GM12878 (cell line): Measurements from ENCODE around the gene SLC25A45. TPM values are rescaled to one million over a fixed set of nuclear protein-coding genes. Genes with fewer than 3 reads are reported as not detected.

ENCODE experiments used
- ASH2L ChIP-seq: fragments of 300-600, 200-600 bp; sonication (generic); IDR thresholded peaks from 2 replicates; pipeline ENCODE4 v1.6.1; 2017; ENCODE audit warnings: low read depth, mild to moderate bottlenecking, borderline replicate concordance
- BRCA1 ChIP-seq: IDR thresholded peaks from 2 replicates; pipeline ENCODE4 v1.6.1; 2011; ENCODE audit warnings: low read depth, low read length, improper control_type of control experiment
- CHD2 ChIP-seq: IDR thresholded peaks from 2 replicates; pipeline ENCODE4 v1.6.1; 2011; ENCODE audit warnings: low read depth, low read length, improper control_type of control experiment, borderline replicate concordance
- ETV6 ChIP-seq, 2 experiments: fragments of 450-650 bp in 1 of 2; IDR thresholded peaks in 1 of 2; conservative IDR thresholded peaks in 1 of 2; 2 replicates each; pipeline ENCODE4 v1.6.1; 2014; ENCODE audit warnings: antibody characterized with exemption in 1 of 2, borderline replicate concordance in 1 of 2, low read depth in 1 of 2, mild to moderate bottlenecking in 1 of 2, moderate library complexity in 1 of 2
- FOXK2 ChIP-seq: fragments of 450-650 bp; IDR thresholded peaks from 2 replicates; pipeline ENCODE4 v1.6.1; 2017; ENCODE audit warnings: mild to moderate bottlenecking, moderate library complexity
- MYB ChIP-seq: fragments of 150-350 bp; IDR thresholded peaks from 2 replicates; pipeline ENCODE4 v1.6.1; 2014; ENCODE audit warnings: mild to moderate bottlenecking, low read depth, low read length, borderline replicate concordance
- NBN ChIP-seq: fragments of 450-650 bp; IDR thresholded peaks from 2 replicates; pipeline ENCODE4 v1.6.1; 2016
- RBBP5 ChIP-seq: fragments of 200-600 bp; sonication (generic); conservative IDR thresholded peaks from 2 replicates; pipeline ENCODE4 v1.6.1; 2016
- RCOR1 ChIP-seq: conservative IDR thresholded peaks from 2 replicates; pipeline ENCODE4 v1.6.1; 2012; ENCODE audit warnings: low read depth, low read length, improper control_type of control experiment
- SPI1 ChIP-seq: IDR thresholded peaks from 2 replicates; pipeline ENCODE4 v1.6.1; 2011; ENCODE audit warnings: low read depth, mild to moderate bottlenecking, low read length, moderate library complexity, borderline replicate concordance; ENCODE audit not compliant: insufficient read depth
- SREBF1 ChIP-seq: IDR thresholded peaks from 2 replicates; pipeline ENCODE4 v1.6.1; 2012; ENCODE audit warnings: mild to moderate bottlenecking, low read length
- SREBF2 ChIP-seq: IDR thresholded peaks from 2 replicates; pipeline ENCODE4 v1.6.1; 2012; ENCODE audit warnings: mild to moderate bottlenecking, low read length
- SRF ChIP-seq, 2 experiments: IDR thresholded peaks; 2 replicates each; pipeline ENCODE4 v1.6.1; 2011; ENCODE audit warnings: low read depth in 2 of 2, low read length in 2 of 2, mild to moderate bottlenecking in 1 of 2, moderate library complexity in 1 of 2
- ZNF24 ChIP-seq: fragments of 450-650 bp; IDR thresholded peaks from 2 replicates; pipeline ENCODE4 v1.6.1; 2017; ENCODE audit warnings: antibody characterized with exemption, mild to moderate bottlenecking
- polyA plus RNA-seq, 11 experiments: library from polyadenylated mRNA; depleted of rRNA in 4 of 11; unstranded in 6 of 11; stranded (reverse) in 5 of 11; fragments of >200 nt; fragmentation: Nextera tagmentation in 4 of 11; fragmentation: Illumina TruSeq in 1 of 11; extraction: Ambion mirVana in 4 of 11; extraction: Trizol in 1 of 11; gene quantifications; 1 replicate in 1 of 11; 2 replicates in 10 of 11; pipeline versions ENCODE4 v1.2.1 to v1.2.3, GENCODE V29; 2011 to 2016; ENCODE audit warnings: inconsistent platforms in 2 of 11, missing spikeins in 2 of 11, low read depth in 1 of 11
- total RNA-seq, 4 experiments: library from RNA; depleted of rRNA in 3 of 4; stranded (reverse); fragments of >200 nt in 3 of 4; fragmentation: Illumina TruSeq in 1 of 4; extraction: Trizol in 1 of 4; gene quantifications; 2 replicates each; pipeline versions ENCODE4 v1.2.1 to v1.2.3, GENCODE V29; 2013 to 2021
- TF ChIP-seq, protein P1 (sequence below): fragments of 450-650 bp; IDR thresholded peaks from 2 replicates; pipeline ENCODE4 v1.6.1; 2017; ENCODE audit warnings: mild to moderate bottlenecking, moderate library complexity
- TF ChIP-seq, protein P2 (sequence below): fragments of 450-650 bp; conservative IDR thresholded peaks from 2 replicates; pipeline ENCODE4 v1.6.1; 2017; ENCODE audit warnings: mild to moderate bottlenecking, moderate library complexity
- TF ChIP-seq, protein P3 (sequence below): IDR thresholded peaks from 2 replicates; pipeline ENCODE4 v1.6.1; 2011; ENCODE audit warnings: low read depth, low read length, improper control_type of control experiment, borderline replicate concordance
- TF ChIP-seq, protein P4 (sequence below): IDR thresholded peaks from 2 replicates; pipeline ENCODE4 v1.6.1; 2011; ENCODE audit warnings: mild to moderate bottlenecking, low read depth, low read length, moderate library complexity; ENCODE audit not compliant: insufficient replicate concordance

Gene SLC25A45
- total and polyA plus RNA-seq, 10 of the 15 experiments (the other 5 are each of a cell fraction or from before 2014, with no cell fraction given): 4.1 to 35.2 (median 20.3) TPM

DNA sequence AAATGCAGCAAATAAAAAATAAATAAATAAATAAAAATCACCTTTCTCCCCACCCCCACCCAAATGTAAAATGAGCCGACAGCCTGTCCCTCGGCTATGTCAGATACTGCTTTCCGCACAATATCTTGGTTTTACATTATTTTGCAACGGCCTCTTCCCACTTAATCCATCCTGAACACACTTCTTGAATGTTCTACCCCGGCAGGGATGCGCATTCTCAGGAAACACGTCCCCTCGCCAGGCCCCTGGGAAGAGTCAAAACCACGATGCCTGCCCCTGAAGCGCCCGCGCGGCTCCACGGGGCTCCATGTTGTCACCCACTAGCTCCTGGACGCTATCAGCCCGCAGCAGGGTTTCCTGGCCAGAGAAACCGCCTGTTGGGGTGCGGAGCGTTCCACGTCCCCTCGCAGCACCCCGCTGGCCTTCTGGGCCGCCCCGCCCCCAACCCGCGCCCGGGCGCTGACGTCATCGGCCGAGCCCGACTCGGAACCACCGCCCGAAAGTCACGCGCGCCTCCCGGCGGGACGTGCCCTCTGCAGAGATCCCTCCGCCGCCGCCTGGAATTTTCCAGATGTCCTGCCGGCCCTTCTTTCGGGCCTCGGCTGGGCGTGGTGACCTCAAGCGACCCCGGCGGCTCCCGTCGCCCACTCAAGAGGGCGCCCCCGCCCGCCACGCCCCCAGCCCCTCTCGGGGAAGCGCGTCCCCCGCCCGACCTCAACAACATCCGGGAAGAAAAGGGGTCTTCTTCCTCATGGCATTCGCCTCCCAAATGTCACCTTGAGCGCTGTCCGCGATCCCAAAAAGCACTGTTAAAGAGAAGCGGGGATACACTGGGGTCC, 39.6 kb upstream of the SLC25A45 start (continued):
- TF ChIP-seq, protein P1, sequence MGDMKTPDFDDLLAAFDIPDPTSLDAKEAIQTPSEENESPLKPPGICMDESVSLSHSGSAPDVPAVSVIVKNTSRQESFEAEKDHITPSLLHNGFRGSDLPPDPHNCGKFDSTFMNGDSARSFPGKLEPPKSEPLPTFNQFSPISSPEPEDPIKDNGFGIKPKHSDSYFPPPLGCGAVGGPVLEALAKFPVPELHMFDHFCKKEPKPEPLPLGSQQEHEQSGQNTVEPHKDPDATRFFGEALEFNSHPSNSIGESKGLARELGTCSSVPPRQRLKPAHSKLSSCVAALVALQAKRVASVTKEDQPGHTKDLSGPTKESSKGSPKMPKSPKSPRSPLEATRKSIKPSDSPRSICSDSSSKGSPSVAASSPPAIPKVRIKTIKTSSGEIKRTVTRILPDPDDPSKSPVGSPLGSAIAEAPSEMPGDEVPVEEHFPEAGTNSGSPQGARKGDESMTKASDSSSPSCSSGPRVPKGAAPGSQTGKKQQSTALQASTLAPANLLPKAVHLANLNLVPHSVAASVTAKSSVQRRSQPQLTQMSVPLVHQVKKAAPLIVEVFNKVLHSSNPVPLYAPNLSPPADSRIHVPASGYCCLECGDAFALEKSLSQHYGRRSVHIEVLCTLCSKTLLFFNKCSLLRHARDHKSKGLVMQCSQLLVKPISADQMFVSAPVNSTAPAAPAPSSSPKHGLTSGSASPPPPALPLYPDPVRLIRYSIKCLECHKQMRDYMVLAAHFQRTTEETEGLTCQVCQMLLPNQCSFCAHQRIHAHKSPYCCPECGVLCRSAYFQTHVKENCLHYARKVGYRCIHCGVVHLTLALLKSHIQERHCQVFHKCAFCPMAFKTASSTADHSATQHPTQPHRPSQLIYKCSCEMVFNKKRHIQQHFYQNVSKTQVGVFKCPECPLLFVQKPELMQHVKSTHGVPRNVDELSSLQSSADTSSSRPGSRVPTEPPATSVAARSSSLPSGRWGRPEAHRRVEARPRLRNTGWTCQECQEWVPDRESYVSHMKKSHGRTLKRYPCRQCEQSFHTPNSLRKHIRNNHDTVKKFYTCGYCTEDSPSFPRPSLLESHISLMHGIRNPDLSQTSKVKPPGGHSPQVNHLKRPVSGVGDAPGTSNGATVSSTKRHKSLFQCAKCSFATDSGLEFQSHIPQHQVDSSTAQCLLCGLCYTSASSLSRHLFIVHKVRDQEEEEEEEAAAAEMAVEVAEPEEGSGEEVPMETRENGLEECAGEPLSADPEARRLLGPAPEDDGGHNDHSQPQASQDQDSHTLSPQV: peak; percentile 77; the same call in 1 of the 2 replicates
- TF ChIP-seq ETV6 (conservative IDR thresholded peaks at IDR 0.05 in 1 of 2, IDR thresholded peaks at IDR 0.05 in 1 of 2; ENCODE audit: borderline replicate concordance in 1 of 2, low read depth in 1 of 2) (no peak), MYB (no peak), BRCA1 (no peak), SREBF1 (peak; percentile 58; the same call in 1 of the 2 replicates), SPI1 (no peak), FOXK2 (no peak), CHD2 (peak; percentile 94), RBBP5 (no peak), RCOR1 (no peak), ZNF24 (no peak), SRF (IDR thresholded peaks at IDR 0.05; ENCODE audit: low read depth in 2 of 2, low read length in 2 of 2) (peak in 1 of 2 experiments; percentile 49; a peak in 1 of 4 replicates), NBN (peak; percentile 12; the same call in 1 of the 2 replicates), ASH2L (no peak), SREBF2 (no peak)
- TF ChIP-seq, protein P2, sequence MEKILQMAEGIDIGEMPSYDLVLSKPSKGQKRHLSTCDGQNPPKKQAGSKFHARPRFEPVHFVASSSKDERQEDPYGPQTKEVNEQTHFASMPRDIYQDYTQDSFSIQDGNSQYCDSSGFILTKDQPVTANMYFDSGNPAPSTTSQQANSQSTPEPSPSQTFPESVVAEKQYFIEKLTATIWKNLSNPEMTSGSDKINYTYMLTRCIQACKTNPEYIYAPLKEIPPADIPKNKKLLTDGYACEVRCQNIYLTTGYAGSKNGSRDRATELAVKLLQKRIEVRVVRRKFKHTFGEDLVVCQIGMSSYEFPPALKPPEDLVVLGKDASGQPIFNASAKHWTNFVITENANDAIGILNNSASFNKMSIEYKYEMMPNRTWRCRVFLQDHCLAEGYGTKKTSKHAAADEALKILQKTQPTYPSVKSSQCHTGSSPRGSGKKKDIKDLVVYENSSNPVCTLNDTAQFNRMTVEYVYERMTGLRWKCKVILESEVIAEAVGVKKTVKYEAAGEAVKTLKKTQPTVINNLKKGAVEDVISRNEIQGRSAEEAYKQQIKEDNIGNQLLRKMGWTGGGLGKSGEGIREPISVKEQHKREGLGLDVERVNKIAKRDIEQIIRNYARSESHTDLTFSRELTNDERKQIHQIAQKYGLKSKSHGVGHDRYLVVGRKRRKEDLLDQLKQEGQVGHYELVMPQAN: peak; percentile 42; the same call in 1 of the 2 replicates
- TF ChIP-seq, protein P3, sequence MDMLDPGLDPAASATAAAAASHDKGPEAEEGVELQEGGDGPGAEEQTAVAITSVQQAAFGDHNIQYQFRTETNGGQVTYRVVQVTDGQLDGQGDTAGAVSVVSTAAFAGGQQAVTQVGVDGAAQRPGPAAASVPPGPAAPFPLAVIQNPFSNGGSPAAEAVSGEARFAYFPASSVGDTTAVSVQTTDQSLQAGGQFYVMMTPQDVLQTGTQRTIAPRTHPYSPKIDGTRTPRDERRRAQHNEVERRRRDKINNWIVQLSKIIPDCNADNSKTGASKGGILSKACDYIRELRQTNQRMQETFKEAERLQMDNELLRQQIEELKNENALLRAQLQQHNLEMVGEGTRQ: no peak; the same call in 1 of the 2 replicates
- TF ChIP-seq, protein P4, sequence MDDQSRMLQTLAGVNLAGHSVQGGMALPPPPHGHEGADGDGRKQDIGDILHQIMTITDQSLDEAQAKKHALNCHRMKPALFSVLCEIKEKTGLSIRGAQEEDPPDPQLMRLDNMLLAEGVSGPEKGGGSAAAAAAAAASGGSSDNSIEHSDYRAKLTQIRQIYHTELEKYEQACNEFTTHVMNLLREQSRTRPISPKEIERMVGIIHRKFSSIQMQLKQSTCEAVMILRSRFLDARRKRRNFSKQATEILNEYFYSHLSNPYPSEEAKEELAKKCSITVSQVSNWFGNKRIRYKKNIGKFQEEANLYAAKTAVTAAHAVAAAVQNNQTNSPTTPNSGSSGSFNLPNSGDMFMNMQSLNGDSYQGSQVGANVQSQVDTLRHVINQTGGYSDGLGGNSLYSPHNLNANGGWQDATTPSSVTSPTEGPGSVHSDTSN: peak; percentile 44
